Hematopoietic multipotent progenitor cell treated with erythropoietin and hydrocortisone succinate and interleukin-3 and kit ligand, for 15 days (in vitro differentiated cells): ENCODE measurements around the gene NES.

Source experiments
- DNase-seq: peaks from one replicate; pipeline ENCODE4 v3.0.0-alpha.2; 2015; ENCODE audit warnings: low spot score

NES gene, protein sequence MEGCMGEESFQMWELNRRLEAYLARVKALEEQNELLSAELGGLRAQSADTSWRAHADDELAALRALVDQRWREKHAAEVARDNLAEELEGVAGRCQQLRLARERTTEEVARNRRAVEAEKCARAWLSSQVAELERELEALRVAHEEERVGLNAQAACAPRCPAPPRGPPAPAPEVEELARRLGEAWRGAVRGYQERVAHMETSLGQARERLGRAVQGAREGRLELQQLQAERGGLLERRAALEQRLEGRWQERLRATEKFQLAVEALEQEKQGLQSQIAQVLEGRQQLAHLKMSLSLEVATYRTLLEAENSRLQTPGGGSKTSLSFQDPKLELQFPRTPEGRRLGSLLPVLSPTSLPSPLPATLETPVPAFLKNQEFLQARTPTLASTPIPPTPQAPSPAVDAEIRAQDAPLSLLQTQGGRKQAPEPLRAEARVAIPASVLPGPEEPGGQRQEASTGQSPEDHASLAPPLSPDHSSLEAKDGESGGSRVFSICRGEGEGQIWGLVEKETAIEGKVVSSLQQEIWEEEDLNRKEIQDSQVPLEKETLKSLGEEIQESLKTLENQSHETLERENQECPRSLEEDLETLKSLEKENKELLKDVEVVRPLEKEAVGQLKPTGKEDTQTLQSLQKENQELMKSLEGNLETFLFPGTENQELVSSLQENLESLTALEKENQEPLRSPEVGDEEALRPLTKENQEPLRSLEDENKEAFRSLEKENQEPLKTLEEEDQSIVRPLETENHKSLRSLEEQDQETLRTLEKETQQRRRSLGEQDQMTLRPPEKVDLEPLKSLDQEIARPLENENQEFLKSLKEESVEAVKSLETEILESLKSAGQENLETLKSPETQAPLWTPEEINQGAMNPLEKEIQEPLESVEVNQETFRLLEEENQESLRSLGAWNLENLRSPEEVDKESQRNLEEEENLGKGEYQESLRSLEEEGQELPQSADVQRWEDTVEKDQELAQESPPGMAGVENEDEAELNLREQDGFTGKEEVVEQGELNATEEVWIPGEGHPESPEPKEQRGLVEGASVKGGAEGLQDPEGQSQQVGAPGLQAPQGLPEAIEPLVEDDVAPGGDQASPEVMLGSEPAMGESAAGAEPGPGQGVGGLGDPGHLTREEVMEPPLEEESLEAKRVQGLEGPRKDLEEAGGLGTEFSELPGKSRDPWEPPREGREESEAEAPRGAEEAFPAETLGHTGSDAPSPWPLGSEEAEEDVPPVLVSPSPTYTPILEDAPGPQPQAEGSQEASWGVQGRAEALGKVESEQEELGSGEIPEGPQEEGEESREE (N-terminal part only)

GRCh38 chr1:156676820-156677615 lies at the start of gene NES:
TSS of gene NES (minus strand) at chr1:156677407. CDS start at chr1:156677264, 143 bp downstream.
- DNase-seq: no peak

GRCh38 chr1:156726549-156727226 lies 49.5 kb upstream of the NES start:
- DNase-seq: peak; percentile 79

DNA sequence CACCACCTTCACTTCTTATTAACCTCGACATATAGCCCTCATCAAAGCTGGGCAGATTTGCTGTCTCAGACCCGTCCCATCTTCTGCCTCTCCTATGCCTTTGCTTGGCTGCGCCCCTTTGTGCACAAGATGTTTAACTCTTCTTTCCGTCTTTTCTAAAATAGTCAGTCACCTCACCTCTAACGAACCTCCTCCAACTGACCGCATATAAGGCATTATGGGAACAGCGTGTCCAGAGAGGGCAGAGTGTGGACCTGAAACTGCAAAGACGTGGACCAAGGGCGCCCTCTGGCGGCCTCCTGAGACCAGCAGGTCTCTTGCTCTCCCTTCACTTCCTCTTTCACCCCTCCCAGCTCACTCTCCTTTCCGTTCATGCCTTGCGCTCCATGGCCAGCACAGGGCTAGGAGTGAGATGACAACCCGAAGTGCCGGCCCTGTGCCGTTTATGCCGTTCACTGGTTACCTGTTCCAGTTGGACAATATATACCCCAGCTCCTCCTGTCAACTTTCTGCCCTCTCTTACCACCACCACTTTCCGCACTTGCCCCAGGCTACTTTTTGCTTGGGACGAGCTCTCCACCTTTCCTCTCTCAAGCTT lies 48.6 kb upstream of the NES start:
- DNase-seq: peak; percentile 88

DNA sequence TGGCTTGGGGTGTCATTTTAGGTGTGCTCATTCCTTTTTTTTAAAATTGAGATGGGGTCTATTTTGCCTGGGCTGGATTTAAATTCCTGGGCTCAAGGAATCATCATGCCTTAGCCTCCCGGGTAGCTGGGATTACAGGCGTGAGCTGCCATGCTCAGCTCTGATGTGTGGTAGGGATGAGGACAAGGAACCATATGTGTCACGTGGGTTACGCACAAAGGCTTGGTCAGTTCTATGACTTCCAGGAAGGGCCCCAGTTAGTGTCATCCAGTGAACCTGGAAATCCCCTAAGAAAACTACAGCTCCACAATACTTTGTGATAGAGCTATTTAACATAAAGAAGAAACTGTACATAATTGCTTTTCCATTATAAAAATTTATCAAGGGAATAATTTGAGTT lies 44.3 kb upstream of the NES start:
- DNase-seq: no peak

DNA sequence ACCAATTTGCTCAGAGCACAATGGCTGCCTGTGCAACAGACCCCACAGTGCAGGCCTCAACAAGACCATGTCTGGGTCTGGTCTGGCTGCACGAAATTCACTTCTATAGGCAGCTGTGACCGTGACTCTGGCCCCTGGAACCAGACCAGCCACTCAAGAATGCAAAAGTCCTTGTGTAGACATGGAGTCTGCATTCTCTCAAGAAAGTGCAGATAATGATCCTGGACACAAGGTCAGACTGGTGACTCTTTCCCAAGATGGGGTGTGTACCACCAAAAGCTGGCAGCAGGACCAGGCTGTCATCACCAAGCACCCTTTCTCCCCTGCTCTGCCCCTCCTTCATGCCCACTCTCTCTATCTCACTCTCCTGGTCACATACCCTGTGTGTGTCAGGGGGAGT lies 43.9 kb upstream of the NES start:
- DNase-seq: no peak

- no peak for DNase-seq
These were observed 40.1 kb upstream of the NES start for GRCh38 chr1:156717351-156717750.

DNA sequence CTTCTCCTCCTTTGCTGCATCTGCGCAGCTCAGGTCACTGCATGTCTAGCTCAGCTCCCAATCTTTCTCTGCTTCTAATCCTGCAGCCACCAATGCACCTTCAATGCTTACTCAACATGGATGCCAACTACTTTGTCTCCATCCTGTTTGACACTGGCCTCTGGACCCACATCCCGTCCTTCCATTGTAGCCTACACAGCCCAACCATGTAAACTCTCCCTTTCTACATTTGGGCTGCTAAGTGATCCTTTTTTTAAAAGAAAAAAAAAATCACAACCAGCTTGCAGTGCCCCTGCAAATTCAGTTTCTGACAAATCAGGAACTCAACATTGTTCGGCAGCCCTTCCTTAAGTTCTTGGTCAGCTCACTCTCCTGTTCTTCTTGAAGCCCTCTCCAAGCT lies 37.6 kb upstream of the NES start:
- no peak for DNase-seq

- DNase-seq: no peak
These were observed 35.4 kb upstream of the NES start for GRCh38 chr1:156712626-156713025.

DNA sequence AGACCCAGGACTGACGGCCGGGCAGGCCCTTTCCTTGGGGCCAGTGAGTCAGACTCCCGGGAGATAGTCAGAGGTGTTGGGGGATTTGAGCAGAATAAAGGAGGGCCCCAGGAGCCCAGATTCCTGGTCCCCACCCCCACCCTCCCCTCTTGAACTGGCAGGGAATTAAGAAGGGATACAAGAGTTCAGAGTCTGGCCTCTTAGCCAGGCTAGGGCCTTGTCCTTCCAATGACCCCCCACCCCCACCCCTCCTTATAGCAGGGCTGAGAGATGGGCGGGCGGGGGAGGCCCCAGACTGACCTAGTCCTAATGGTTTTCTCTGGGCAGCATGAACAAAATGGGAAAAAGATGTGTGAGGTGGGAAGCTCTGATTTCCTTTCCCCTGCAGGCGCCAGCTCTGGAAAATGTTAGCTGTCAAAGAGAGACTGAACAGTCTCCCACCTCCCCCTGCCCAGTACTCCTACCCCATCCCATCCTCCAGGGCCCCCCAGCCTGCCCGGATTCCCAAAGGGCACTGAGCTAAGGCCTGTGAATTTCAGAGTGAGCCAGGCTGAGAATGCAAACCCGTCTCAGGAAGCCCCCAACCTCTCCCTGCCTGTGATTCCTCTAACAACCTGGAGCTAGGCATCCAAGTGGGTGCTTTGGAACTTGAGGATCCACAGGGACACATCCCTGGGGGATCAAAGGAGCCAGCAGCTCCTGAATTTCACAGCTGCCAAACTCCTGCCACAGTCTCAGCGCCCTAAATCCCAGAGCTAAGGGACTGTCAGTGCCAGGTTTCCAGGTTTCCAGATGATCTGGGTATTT lies 34.0 kb upstream of the NES start:
- no peak for DNase-seq

DNA sequence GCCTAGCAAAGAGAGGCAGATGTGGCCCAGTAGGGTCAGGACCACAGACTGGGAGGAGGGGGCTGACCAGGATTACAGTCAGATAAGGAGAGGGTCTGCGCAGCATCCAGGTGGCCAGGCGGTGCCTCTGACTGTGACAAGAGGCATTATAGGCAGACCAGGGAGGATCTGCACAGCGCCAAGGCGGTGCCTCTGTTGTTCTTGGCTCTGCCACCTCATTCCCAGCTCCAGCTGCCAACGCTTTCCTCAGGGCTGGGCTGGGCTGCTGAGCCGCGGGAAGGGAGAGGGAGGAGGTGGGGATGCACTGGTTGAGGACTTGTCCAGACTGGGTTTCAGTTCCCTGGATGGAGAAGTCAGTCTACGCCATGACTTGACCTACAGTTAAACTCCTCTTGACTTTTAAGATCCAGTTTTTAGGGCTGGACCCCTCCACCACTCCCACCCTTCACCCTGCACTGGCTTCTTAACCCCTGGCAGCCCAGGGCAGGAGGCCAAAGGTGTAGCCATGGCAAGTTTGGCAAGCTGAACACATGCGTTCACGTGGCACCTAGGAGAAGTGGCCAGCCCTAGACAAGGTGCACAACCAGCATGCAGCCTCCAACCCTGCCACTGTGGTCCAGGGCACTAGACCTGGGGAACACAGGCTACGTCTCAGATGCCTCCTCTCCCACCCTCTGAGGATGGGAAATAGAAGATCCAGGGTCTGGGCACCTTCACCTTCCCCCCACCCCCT lies 32.7 kb upstream of the NES start:
- no peak for DNase-seq

DNA sequence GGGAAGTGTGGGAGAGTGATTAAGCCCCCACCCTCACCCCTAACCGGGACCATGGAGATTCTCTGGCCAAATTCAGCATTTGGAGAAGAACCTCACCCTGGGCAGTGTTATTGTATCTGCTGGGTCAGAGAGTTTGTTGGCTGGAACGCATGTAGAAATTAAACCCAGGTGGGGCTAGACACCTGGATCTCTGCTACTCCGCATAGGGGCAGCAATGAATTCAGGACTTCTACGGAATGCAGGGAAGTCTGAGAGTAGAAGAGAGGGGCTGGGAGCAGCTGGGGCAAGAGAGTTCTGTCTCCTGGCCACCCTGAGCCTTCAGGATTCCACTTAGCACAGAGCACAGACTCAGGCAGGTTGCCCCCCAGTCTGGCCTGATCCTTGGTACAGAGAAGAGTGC lies 31.8 kb upstream of the NES start:
- no peak for DNase-seq

DNA sequence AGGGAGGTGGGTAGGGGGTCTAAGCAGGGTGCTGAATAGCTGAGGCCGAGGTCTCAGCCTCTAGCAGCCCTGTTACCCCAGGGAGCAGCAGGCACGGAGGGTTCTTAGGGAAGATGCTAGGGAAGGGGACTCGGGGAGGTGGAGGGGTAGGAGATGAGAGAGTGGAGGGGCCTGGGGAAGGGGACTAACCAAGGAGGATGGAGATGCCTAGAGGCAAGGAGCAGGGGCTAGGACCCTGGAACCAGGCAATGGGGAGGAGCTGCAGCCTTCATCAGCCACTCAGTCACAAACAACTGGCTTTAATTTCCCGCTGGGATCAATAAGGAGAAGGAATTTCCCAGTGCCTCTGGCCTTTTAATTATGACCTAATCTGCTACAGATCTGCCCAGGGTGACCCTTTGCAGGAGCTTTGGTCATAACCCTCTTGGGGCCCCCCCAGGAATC lies 31.0 kb upstream of the NES start:
- no peak for DNase-seq

DNA sequence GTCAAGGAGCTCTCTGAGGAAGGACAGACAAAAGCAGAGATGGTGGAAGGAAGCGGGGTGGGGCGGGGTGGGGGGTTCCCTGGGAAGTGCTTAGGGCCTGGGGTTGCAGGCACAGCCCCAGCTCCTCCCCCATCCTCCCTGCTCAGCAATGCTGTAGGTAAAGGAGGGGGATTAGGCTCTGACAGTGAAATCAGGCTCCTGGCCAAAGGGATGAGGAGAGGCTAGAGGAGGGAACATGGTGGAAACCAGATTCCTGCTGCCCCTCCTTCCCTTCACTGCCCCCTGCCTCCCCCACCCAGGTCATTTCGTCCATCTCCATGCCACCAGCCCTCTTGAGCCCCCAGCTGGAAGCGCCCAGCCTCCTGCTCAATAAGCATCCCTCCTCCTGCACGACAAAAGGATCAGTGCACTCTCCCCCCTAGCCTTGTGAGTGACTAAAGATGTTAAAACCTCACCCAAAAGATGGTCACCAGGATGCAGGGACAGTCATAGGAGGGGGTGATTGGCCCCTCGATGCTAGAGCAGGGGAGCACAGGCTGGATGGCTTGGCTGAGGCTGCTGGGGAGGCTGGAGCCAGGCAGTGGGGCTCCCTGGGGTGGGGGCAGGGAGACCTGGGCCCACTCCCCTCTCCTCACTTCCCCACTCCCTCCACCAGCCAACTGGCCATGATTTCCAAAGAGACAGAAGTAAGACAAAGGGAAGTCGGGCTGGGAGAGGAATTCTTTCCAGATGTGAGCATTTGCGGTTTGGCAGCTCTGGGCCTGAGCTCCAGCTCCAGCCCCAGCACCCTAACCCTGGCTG lies 30.4 kb upstream of the NES start:
- DNase-seq: no peak

DNA sequence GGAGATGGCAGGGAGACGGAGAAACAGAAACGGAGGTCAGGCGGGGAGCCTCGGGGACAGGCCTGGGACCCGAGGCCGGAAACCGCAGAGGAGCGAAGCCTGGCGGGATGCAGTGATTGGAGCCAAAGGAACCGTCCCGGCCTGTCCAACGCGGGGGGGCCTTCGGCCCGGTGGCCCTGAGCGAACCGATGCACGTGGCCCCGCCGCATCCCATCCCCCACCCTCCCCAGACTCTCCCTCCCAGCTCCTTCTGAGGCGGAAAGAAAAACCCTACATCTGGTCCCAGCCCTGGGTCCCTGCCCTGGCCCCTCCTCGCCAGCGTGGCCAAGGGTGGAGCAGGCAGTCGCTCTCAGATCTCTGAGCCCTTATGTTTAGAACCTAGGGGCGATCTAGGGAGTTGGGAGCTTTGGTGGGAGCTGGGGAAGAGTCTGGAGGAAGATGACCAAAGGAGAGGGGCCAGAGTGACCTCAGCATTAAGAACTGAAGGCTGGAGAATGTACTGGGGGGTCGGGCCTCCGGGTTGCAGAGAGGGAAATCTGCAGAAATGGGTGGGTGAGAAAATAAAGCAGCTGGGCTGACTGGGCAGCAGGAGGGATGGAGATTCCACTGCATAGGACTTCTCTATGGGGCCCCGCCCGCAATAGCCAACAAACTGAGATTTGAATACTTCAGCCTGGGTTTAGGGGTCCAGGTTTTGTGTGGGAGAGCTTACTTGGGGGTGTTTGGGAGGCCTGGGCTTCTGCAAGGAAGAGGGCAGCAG lies 29.6 kb upstream of the NES start:
- DNase-seq: no peak

DNA sequence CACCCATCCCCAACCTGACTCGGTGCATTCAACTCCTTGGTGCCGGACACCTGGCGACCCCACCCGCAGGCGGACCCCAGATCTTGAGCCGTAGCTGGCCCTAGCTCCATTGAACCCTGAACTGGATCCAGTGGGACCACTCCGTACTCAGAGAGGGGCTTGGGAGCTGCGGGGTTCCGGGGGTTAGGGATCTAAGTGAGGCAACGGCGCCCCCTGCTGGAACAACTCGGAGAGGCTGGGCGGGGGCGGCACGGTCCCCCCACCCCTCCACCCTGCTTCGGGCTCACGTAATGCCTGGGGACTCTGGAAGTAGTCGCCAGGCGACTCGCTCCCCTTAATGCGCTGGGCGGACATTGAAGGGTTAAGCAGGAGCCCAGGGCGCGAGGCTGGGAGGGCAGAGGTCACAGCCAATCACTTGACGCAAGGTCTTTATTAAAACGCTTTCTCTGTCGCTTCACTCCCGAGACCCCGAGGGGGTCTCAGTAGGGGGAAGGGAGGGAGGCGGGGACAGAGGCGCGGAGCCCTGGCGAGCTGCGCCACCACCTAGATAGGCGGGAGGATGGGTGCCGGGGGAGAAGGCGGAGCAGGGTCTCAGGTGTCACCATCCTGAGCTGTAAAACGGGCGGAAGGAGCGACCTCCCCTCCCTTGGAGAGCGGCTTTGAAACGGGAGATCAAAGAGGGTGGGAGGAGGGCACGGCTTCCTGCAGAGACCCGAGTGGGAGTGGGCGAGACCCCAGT lies 28.9 kb upstream of the NES start:
- DNase-seq: peak; percentile 27

DNA sequence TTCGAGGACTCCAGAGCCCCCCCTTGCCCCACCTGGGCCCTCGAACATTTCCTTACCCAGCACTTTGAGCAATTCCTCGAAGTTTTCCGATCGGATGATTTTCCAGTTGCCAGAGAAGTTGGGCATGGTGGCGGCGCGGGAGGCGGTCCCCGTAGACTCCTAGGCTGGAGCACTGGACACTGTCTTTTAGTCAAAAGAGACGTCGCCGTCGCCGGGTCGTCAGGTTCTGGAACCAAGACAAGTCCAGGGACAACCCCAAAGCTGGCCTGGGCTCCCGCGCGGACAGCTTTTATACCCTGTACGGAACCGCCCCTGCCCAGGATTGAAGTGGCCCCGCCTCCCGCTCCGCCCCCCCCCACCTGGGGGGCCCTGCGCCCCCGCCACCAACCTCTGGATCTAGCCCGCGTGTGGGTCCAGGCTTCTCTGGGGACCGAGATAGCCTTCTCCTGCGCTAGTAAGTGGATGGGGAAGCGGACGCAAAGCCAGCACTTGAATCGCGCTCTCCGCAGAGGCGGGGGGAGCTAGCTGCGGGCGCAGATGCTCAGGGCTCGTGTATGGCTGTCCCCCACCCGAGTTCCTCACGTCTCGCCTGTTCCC lies 28.2 kb upstream of the NES start, which contains the start of gene CRABP2:
Gene CRABP2, minus strand, starts transcription at position 263 of the 597 bp plus-strand sequence. Its CDS starts 137 bp downstream, at position 126.
- DNase-seq: no peak
